ENCODE results near the gene GRWD1.

- TF ChIP-seq, protein P1, sequence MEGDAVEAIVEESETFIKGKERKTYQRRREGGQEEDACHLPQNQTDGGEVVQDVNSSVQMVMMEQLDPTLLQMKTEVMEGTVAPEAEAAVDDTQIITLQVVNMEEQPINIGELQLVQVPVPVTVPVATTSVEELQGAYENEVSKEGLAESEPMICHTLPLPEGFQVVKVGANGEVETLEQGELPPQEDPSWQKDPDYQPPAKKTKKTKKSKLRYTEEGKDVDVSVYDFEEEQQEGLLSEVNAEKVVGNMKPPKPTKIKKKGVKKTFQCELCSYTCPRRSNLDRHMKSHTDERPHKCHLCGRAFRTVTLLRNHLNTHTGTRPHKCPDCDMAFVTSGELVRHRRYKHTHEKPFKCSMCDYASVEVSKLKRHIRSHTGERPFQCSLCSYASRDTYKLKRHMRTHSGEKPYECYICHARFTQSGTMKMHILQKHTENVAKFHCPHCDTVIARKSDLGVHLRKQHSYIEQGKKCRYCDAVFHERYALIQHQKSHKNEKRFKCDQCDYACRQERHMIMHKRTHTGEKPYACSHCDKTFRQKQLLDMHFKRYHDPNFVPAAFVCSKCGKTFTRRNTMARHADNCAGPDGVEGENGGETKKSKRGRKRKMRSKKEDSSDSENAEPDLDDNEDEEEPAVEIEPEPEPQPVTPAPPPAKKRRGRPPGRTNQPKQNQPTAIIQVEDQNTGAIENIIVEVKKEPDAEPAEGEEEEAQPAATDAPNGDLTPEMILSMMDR (IDR thresholded peaks at IDR 0.05), result no peak
- TF ChIP-seq EZH2phosphoT487 (IDR thresholded peaks at IDR 0.05), result no peak
- peak; percentile 11 for TF ChIP-seq EZH2 (IDR thresholded peaks at IDR 0.05)
Measured at GRCh38 chr19:48443256-48443655, 2.5 kb upstream of the GRWD1 start.
